Neural progenitor cell (in vitro differentiated cells): ENCODE measurements around the gene UQCC2. TPM values are rescaled to one million over a fixed set of nuclear protein-coding genes. Genes with fewer than 3 reads are reported as not detected.
A peak's percentile ranks its signal among the peaks of the same experiment; 100 is the strongest.

Experiments used
- DNase-seq: peaks from one replicate; pipeline ENCODE4 v3.0.0-alpha.2; 2016; ENCODE audit warnings: low spot score
- H2AFZ ChIP-seq: fragments of 200-600 bp; sonication (generic); replicated peaks from 2 replicates; pipeline ENCODE4 v1.6.1; 2016; ENCODE audit warnings: antibody characterized with exemption
- H3F3A ChIP-seq: fragments of 200-600 bp; sonication (generic); 2 replicates; pipeline ENCODE4 v1.6.1; 2016; ENCODE audit warnings: antibody characterized with exemption, low read depth
- H3K27ac ChIP-seq: fragments of 200-600 bp; sonication (generic); 2 replicates; pipeline ENCODE4 v1.5.1; 2016; ENCODE audit warnings: mild to moderate bottlenecking
- H3K27me3 ChIP-seq: fragments of 200-600 bp; sonication (generic); 2 replicates; pipeline ENCODE4 v1.6.1; 2016; ENCODE audit warnings: mild to moderate bottlenecking, moderate library complexity
- H3K36me3 ChIP-seq: fragments of 200-600 bp; sonication (generic); 2 replicates; pipeline ENCODE4 v1.5.1; 2016
- H3K4me1 ChIP-seq: fragments of 200-600 bp; sonication (generic); 2 replicates; pipeline ENCODE4 v1.6.1; 2016; ENCODE audit warnings: mixed run types
- H3K4me2 ChIP-seq: fragments of 200-600 bp; sonication (generic); 2 replicates; pipeline ENCODE4 v1.6.1; 2016
- H3K4me3 ChIP-seq: fragments of 200-600 bp; sonication (generic); 2 replicates; pipeline ENCODE4 v1.5.1; 2016
- H3K79me2 ChIP-seq: fragments of 200-600 bp; sonication (generic); 2 replicates; pipeline ENCODE4 v1.6.1; 2016; ENCODE audit warnings: low read depth
- H3K9ac ChIP-seq: fragments of 200-600 bp; sonication (generic); 2 replicates; pipeline ENCODE4 v1.6.1; 2016
- H3K9me3 ChIP-seq: fragments of 200-600 bp; sonication (generic); 2 replicates; pipeline ENCODE4 v1.5.1; 2016; ENCODE audit warnings: low read depth
- H4K20me1 ChIP-seq: fragments of 200-600 bp; sonication (generic); 2 replicates; pipeline ENCODE4 v1.6.1; 2016; ENCODE audit warnings: low read depth
- H3K27ac Mint-ChIP-seq: 3 replicates; pipeline ENCODE4 v1.8.0; 2021; ENCODE audit warnings: mixed read lengths
- H3K27me3 Mint-ChIP-seq: 2 replicates; pipeline ENCODE4 v1.8.0; 2022; ENCODE audit warnings: low read depth, mild to moderate bottlenecking, inconsistent platforms, moderate library complexity, mixed read lengths; ENCODE audit not compliant: insufficient read depth
- H3K36me3 Mint-ChIP-seq: 3 replicates; pipeline ENCODE4 v1.8.0; 2021; ENCODE audit warnings: mixed read lengths
- H3K4me1 Mint-ChIP-seq: 3 replicates; pipeline ENCODE4 v1.8.0; 2021; ENCODE audit warnings: mixed read lengths
- H3K4me3 Mint-ChIP-seq: 3 replicates; pipeline ENCODE4 v1.8.0; 2021; ENCODE audit warnings: mild to moderate bottlenecking, moderate library complexity, mixed read lengths
- H3K9me3 Mint-ChIP-seq: 3 replicates; pipeline ENCODE4 v1.8.0; 2020; ENCODE audit warnings: mixed read lengths
- EZH2 ChIP-seq: fragments of 200-600 bp; sonication (generic); IDR thresholded peaks from 2 replicates; pipeline ENCODE4 v1.6.1; 2017; ENCODE audit warnings: antibody characterized with exemption, mild to moderate bottlenecking, moderate library complexity
- EZH2phosphoT487 ChIP-seq: fragments of 200-600 bp; sonication (generic); IDR thresholded peaks from 2 replicates; pipeline ENCODE4 v1.6.1; 2017; ENCODE audit warnings: antibody characterized with exemption
- total RNA-seq: library from RNA; depleted of rRNA; stranded (reverse); fragments of >200 nt; gene quantifications from 2 replicates; pipeline ENCODE4 v1.2.3, GENCODE V29; 2015; ENCODE audit warnings: low replicate concordance
- TF ChIP-seq, protein P1 (sequence below): fragments of 200-600 bp; sonication (generic); IDR thresholded peaks from 2 replicates; pipeline ENCODE4 v1.5.1; 2017; ENCODE audit warnings: antibody characterized with exemption, mild to moderate bottlenecking

Gene UQCC2
- total RNA-seq, 1 donor from 2014 or later, result 95.9 TPM

GRCh38 chr6:33731035-33731434, 19.5 kb upstream of the UQCC2 start:
- H3K27me3 Mint-ChIP-seq, result peaks cover 10% of the 10 kb centered on the region
- H3K27me3 ChIP-seq, result no peaks in the 10 kb centered on the region
- no peak for DNase-seq
- no peaks in the 10 kb centered on the region for H3K79me2 ChIP-seq
- peak overlapping the region; percentile 96 for H3K27ac Mint-ChIP-seq
- H3K9me3 ChIP-seq, result no peaks in the 10 kb centered on the region
- H3F3A ChIP-seq, result peaks cover 4% of the 10 kb centered on the region
- no peaks in the 10 kb centered on the region for H3K36me3 Mint-ChIP-seq
- no peak overlapping the region for H3K27ac ChIP-seq
- H3K4me1 ChIP-seq, result peaks cover 4% of the 10 kb centered on the region
- no peak overlapping the region for H3K9ac ChIP-seq
- H3K4me2 ChIP-seq, result no peak overlapping the region
- no peak overlapping the region for H2AFZ ChIP-seq
- H3K4me1 Mint-ChIP-seq, result peaks cover 22% of the 10 kb centered on the region
- TF ChIP-seq EZH2phosphoT487 (no peak), EZH2 (no peak)
- TF ChIP-seq, protein P1, sequence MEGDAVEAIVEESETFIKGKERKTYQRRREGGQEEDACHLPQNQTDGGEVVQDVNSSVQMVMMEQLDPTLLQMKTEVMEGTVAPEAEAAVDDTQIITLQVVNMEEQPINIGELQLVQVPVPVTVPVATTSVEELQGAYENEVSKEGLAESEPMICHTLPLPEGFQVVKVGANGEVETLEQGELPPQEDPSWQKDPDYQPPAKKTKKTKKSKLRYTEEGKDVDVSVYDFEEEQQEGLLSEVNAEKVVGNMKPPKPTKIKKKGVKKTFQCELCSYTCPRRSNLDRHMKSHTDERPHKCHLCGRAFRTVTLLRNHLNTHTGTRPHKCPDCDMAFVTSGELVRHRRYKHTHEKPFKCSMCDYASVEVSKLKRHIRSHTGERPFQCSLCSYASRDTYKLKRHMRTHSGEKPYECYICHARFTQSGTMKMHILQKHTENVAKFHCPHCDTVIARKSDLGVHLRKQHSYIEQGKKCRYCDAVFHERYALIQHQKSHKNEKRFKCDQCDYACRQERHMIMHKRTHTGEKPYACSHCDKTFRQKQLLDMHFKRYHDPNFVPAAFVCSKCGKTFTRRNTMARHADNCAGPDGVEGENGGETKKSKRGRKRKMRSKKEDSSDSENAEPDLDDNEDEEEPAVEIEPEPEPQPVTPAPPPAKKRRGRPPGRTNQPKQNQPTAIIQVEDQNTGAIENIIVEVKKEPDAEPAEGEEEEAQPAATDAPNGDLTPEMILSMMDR, result no peak
- H3K36me3 ChIP-seq, result no peaks in the 10 kb centered on the region
- no peak overlapping the region for H3K4me3 ChIP-seq
- H4K20me1 ChIP-seq, result no peaks in the 10 kb centered on the region
- peak overlapping the region; percentile 13 for H3K4me3 Mint-ChIP-seq
- no peaks in the 10 kb centered on the region for H3K9me3 Mint-ChIP-seq

DNA sequence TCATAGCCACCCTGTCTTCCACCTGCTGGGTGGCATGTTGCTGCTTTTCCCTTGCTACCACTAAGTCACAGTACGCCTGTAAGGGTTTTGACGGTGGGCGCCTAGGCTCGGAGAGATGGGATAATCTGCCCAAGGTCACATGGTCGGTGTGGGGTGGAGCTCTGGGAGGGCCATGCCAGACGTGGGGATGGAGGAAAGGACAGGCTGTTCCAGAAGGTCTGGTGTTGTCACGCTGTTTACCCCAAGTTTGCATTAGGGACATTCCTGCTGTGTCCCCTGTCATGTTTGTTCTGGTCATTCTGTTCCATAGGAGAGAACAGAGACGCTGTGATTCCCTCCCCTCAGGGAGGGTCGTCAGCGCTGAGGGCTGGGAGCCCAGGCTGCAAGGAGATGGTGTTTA, 19.1 kb upstream of the UQCC2 start:
- H3K79me2 ChIP-seq, result no peaks in the 10 kb centered on the region
- H3K27ac Mint-ChIP-seq, result peak overlapping the region; percentile 96
- H3F3A ChIP-seq, result peaks cover 4% of the 10 kb centered on the region
- TF ChIP-seq, protein P1, result no peak
- TF ChIP-seq EZH2phosphoT487 (no peak), EZH2 (no peak)
- H3K4me2 ChIP-seq, result no peak overlapping the region
- no peak overlapping the region for H2AFZ ChIP-seq
- H3K9ac ChIP-seq, result no peak overlapping the region
- H4K20me1 ChIP-seq, result no peaks in the 10 kb centered on the region
- H3K4me1 Mint-ChIP-seq, result peaks cover 22% of the 10 kb centered on the region
- H3K36me3 ChIP-seq, result no peaks in the 10 kb centered on the region
- no peak for DNase-seq
- H3K9me3 ChIP-seq, result no peaks in the 10 kb centered on the region
- no peak overlapping the region for H3K27ac ChIP-seq
- H3K4me3 Mint-ChIP-seq, result peak overlapping the region; percentile 13
- peaks cover 4% of the 10 kb centered on the region for H3K4me1 ChIP-seq
- peaks cover 10% of the 10 kb centered on the region for H3K27me3 Mint-ChIP-seq
- no peak overlapping the region for H3K4me3 ChIP-seq
- H3K36me3 Mint-ChIP-seq, result no peaks in the 10 kb centered on the region
- H3K9me3 Mint-ChIP-seq, result no peaks in the 10 kb centered on the region
- H3K27me3 ChIP-seq, result no peaks in the 10 kb centered on the region

GRCh38 chr6:33729059-33729458, 17.6 kb upstream of the UQCC2 start:
- Mint-ChIP-seq H3K4me3 (no peak overlapping the region), H3K4me1 (peaks cover 23% of the 10 kb centered on the region), H3K9me3 (no peaks in the 10 kb centered on the region), H3K27ac (no peak overlapping the region), H3K27me3 (peaks cover 8% of the 10 kb centered on the region), H3K36me3 (no peaks in the 10 kb centered on the region)
- DNase-seq, result no peak
- H2AFZ ChIP-seq, result no peak overlapping the region
- no peak overlapping the region for H3K4me3 ChIP-seq
- H3K4me1 ChIP-seq, result peaks cover 4% of the 10 kb centered on the region
- no peaks in the 10 kb centered on the region for H3K36me3 ChIP-seq
- no peaks in the 10 kb centered on the region for H3K9me3 ChIP-seq
- no peaks in the 10 kb centered on the region for H4K20me1 ChIP-seq
- H3K27ac ChIP-seq, result no peak overlapping the region
- no peak overlapping the region for H3K9ac ChIP-seq
- no peaks in the 10 kb centered on the region for H3K27me3 ChIP-seq
- TF ChIP-seq, protein P1, result no peak
- TF ChIP-seq EZH2 (no peak), EZH2phosphoT487 (no peak)
- peaks cover 4% of the 10 kb centered on the region for H3F3A ChIP-seq
- no peak overlapping the region for H3K4me2 ChIP-seq
- no peaks in the 10 kb centered on the region for H3K79me2 ChIP-seq
